HG02981 (cell line): Measurements from ENCODE around the gene TRIM38.
"Not testable (repeated sequence)": the region's sequence is repeated elsewhere in the genome, so short reads cannot be mapped to it uniquely, and the experiment has no call there.

ENCODE experiments used
- ATAC-seq: cut with Tn5 transposase; IDR thresholded peaks from one replicate; pipeline ENCODE4 v1.9.1; 2021; ENCODE audit warnings: mild to moderate bottlenecking, moderate library complexity; ENCODE audit not compliant: unreplicated experiment

The TRIM38 gene

DNA sequence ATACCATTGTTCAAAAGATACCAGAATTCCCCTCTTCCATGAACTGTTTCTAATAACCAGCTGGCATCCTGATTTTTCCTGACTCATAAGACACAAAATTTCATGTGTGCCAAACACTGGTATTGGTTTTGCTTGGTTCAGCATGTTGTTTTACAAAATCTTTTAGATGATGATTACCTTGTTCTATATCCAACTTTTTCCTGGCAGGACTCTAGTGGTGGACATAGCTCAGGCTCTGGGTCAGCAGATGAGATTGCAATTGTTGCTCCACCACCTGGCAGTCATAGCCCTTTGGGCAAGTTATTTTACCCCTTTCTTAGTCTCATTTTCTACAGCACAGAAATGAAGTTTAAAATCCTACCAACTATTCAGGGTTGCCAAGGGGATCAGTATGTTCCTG, 6.2 kb downstream of the TRIM38 start:
- no peak for ATAC-seq

DNA sequence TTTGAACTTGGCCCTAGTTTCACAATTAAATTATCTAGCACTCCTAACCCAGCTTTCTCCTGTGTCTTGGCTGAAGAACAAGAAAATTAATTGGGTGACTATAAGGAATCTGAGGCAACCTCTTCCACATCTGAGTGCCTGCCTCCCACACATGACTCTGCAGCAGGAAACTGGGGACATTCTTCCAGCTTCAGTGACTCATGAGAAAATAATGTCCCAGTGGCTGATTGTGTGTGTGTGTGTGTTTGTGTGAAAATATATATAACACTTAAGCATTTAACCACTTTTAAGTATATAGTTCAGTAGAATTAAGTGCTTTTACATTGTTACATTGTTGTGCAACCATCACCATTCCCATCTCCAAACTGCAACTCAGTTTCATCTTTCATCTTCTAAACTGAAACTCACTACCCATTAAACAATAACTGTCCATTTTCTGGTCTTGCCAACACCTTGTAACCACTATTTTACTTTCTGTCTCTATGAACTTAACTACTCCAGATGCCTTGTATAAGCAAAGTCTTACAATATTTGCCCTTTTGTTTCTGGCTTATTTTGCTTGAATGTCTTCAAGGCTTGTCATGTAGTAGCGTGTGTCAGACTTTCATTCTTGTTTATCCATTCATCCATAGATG, 8.7 kb downstream of the TRIM38 start:
- no peak for ATAC-seq

DNA sequence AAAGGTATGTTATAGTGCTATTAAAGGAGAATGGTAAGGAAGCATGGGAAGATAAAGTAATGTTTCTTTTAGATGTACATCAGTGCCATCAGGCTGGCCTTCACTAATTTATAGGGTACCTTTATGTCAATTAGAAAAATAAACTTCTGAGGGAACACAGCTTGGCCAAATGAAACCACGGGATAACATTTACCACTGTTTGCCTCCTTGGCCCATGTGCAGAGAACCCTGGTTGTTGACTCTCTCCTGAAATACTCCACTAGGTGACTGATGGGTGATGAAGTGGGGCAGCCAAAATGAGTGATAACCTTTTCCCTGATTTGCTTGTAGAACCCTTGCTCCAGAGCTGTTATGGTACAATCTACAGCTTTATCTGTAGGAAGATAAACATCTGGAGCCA, 9.5 kb downstream of the TRIM38 start:
- ATAC-seq: no peak

DNA sequence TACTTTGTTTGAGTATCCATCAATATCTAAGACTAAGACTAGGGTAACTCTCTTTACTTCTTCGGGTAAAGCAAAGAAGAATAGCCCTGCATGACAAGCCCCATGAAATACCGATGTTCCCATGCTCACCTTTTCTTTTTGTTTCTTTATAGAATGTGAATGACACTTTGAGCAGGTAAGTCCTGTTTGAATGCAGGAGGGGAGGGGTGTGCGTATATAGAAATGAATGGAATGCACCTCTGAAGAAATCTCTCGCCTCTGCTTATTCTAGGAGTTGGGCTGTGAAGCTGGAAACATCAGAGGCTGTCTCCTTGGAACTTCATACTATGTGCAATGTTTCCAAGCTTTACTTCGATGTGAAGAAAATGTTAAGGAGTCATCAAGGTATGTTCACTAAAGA, 10.3 kb downstream of the TRIM38 start:
- ATAC-seq: no peak

DNA sequence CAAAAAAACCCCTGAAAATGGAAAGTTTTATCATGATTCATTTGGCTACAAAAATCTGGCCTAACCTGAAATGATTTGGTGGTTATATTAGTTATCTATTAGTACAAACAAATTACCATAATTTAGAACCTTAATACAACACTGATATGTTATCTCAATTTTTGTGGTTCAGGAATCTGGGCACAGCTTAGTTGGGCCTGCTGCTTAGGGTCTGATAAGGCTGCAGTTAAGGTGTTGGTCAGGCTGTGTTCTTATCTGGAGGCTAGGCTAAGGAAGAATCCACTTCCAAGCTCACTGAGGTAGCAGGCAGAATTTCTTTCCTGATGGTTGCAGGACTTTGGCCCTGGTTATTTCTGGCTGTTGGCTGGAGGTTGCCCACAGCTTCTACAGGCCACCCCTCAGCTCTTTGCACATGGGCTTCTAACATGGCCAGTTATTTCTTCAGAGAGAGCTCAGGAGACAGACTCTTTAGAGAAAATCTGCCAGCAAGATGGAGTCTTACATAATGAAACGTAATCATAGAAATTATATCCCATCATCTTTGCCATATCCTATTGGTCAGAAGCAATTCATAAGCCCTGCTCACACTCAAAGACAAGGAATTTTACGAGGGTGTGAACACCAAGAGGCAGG, 11.4 kb downstream of the TRIM38 start:
- no peak for ATAC-seq

DNA sequence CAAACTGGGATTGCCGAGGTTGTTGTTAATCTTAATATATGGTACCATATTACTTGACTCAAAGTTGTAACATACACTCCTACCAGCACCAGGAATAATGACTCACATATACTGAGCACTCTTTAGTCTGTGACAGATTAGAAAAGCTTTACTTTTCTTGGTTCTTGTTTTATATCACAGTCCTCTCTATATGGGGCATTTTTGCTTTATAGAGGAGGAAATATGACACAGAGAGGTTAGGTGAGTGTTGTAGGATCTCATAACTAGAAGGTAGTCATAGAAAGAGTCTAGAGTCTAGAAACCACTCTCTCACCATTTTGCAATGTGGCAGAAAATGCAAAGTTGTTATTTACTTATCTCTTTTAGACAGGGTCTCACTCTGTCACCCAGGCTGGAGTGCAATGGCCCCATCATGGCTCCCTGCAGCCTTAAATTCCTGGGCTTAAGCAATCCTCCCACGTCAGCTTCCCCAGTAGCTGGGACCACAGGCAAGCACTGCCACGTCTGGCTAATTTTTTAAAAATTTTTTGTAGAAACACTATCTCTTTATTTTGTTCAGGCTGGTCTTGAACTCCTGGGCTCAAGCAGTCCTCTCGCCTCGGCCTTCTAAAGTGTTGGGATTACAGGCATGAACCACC, 13.4 kb downstream of the TRIM38 start:
- ATAC-seq: no peak

DNA sequence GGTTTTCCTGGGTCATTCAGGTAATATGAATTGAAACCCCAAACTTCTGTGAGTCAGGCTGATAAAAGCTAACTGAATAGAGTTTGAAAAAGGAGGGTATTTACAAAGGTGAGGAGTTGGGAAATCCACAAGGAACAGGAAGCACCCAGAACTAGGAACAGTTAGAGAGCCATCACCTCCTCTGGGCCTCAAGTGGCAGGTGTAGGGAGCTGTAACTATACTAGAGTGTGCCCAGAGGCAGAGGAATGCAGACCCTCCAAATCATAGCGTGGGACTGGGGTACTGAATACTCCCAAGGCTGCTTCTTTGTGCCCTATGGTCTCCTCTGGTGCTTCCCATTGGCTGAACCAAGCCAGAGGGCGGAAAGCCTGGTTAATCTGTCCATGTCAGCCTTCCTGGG, 18.3 kb downstream of the TRIM38 start:
- no peak for ATAC-seq

DNA sequence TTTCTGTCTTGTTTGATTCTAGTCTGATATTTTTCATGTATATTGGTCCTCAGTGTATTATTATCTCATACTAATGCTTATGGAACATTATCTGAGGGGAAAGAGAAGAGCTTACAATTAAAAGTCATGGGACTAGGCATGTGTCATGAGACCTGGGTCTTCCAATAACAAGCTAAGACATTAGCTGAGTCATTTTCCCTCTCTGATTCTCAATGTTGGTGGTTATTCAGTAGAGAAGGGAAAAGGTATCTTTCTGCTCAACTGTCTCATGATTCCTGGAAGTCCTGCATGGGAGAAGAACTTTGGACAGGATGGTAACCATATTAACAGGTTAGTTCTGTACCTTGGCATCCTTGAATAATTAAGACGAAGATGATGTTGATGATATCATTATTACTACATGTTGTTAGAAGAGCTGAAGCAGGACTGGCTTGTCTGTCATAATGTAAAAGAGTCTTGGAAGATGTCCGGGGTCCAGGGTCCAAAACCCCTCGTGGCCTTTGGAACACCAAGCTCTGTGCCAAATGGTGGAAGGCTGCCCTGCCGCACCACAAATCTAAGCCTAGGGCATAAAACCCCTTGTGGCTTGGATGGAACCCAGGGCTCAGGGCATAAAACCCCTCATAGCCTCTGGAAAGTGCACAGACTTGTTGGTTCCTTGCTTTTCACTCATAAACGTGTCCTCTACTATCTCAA, 19.1 kb downstream of the TRIM38 start:
- ATAC-seq: no peak

DNA sequence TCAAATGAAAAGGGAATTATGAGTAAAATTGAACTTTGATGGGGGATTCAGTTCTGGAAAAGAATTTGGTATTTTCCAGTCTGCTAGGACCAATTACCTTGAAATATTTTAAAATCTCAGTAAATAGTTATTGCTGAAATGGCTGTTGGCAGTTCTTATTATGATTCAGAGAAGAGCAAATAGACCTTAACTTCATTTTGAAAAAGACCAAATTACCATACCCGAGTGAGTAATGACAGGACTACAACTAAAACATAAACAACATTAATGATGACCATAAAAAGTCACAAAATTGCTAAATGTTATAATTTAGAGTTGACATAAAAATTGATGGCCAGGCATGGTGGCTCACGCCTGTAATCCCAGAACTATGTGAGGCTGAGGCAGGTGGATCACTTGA, 21.7 kb downstream of the TRIM38 start:
- no peak for ATAC-seq

DNA sequence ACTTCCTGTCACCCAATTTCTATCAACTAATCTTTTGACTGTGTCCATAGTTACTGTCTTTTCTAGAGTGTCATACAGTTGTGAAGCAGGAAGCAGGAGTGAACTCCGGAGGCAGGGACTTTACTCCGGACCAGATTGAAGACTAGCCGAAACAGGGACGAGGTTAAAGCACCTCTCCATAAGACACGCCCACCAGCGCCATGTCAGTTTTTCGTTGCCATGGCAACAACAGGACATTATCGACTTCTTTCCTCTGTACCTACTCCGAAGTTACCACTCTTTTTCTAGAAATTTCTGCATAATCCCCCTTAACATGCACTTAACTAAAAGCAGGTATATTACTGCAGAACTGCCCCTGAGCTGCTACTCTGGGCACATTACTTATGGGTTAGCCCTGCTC, 25.2 kb downstream of the TRIM38 start:
- no peak for ATAC-seq

DNA sequence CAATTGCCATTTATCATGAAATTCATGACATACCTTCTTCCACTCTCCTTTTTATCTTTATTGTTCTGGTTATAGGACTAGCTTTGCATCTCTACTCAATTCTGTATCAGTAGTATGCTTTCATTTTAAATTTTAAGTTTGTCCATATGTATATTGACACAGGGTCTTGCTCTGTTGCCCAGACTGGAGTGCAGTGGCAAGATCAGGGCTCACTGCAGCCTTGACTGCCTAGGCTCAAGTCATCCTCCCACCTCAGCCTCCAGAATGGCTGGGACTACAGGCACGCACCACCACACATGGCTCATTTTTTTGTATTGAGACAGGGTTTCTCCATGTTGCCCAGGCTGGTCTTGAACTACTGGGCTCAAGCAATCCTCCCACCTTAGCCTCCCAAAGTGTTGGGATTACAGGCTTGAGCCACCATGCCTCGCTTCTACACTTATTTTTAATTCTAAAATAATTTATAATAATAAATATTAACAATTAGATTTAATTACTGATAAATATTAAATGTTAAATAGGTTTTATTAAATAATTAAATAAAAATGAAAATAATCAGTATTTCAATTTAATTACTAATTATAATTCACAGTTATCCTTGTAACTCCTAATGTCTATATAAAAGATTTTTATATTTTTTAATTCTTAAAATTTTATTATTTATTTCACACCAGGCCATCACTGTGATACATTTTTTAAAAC, 27.7 kb downstream of the TRIM38 start:
- no peak for ATAC-seq

DNA sequence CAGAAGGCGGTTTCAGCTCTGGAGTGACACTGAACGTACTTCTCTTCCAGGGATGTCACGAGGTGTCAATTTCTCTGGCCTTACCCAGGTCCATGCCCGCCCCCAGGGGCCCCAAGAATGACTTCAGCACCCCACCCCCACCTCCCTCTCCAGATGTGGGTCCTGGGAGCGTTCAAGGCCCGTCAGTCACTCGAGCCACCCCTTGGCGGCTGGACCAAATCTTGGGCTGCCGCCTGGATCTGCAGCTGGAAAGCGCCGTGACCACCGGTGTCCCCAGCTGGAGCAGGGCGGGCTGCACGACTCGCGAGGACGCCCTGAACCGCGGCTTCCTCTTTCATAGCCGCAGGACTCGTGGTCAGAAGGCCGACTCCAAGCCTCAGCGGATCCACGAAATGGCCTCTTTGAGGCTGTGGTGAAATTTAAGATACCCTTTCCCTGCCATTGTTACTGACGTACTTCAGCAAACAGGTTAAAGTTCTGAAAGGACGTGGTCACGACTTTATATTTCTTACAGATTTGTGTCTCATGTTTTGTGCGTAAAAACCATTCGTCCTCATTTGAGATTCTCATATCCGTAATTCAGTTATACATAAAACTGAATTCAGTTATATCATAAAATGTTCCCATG, 29.3 kb downstream of the TRIM38 start:
- peak; percentile 36 for ATAC-seq

DNA sequence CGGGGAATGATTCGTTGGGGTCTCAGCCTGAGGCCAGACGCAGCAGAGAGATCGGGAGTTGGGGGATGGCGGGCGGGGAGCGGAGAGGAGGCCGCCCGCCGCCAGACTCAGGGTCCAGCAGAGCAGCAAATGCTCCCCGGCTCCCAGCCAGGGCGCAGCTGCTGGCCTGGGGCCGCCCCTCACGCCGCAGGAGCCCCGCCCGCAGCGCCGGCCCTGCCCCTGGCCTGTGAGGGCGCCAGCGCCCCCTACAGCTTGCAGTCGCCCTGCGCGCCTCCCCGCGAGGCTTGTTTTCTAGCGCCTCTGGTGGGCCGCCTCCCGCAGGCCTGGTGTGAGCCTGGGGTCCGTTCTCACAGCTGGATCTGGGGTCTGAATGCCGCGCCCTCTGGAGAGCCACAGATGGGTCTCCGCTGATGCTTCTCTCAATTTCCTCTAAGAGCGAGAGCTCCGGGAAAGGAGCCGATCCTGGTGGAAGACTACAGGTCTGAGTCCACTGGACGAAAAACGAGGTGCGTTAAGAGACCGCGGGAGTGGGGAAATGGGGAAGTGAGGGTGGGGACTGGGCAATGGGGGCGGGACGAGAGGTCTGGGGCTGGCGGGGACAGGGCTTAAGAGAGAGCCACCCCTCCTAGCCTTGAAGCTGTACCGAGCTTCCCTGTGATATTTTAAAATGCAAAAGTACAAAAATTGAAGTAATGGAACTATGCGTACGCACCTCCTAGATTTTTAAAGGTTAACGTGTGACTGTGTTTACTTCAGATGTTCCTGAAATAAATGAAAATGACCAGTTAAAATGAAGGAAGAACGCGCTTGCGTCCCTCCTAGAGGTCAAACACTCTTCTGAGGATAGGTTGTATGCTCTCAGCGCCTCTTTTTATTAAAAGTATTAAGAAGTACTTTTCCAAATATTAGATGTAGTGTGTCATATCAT, 30.1 kb downstream of the TRIM38 start:
- peak; percentile 87 for ATAC-seq

DNA sequence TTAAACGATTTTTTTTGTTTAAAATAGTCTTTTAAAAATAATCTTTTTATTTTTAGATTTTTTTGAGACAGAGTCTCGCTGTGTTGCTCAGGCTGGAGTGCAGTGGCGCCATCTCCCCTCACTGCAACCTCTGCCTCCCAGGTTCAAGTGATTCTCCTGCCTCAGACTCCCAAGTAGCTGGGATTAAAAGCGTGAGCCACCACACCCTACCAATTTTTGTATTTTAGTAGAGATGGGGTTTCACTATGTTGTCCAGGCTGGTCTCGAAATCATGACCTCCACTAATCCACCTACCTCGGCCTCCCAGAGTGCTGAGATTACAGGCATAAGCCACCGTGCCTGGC, 30.7 kb downstream of the TRIM38 start:
- ATAC-seq: not testable (repeated sequence)

DNA sequence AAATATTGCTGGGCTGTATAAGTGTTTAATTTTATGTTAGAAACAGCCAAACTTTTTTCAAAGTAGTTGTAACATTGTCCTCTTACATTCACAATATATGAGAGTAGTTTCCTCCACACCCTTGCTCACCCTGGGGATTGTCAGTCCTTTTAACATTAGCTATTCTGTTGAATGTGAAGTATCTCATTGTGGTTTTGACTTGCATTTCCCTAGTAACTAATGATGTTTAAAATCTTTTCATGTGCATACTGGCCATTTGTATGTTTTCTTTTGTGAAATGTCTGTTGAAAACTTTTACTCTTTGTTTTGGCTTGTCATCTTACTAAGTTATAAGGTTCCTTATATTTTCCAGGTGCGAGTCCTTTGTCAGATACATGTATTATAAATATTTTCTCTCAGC, 32.9 kb downstream of the TRIM38 start:
- no peak for ATAC-seq

DNA sequence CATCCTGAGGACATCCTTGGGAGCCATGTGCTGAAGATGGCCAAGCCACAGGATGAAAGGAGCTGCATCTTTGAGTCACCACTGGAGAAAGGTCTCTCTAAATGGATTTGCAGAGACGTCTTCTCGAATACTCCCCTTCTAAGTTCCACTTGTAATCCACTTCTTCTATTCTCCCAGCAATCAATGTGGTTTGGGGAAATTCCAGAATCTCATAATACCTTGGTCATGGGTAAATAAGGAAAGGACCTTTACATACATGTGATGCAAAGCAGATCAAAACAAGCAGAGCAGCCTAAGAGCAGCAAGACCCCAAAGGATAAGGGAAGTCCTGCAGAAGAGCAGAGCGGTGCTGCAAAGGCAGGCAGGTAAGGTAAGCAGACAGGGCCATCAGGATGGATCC, 35.3 kb downstream of the TRIM38 start:
- no peak for ATAC-seq

DNA sequence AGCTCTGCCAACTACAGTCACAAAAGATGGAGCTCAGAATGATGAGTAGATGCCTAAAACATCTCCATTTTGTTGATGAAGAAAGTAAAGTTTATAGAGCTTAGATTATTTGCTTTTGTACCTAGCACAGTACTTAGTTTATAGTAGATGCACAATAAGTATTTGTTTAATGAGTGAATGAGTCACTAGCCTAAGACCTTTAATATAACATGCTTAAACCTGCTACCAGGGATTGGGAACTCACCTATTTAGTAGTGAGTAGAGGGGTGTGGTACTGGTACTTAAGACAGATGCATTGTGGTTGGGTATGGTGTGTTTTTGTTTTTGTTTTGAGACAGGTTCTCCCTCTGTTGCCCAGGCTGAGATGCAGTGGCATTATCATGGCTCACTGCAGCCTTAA, 35.8 kb downstream of the TRIM38 start:
- ATAC-seq: no peak

DNA sequence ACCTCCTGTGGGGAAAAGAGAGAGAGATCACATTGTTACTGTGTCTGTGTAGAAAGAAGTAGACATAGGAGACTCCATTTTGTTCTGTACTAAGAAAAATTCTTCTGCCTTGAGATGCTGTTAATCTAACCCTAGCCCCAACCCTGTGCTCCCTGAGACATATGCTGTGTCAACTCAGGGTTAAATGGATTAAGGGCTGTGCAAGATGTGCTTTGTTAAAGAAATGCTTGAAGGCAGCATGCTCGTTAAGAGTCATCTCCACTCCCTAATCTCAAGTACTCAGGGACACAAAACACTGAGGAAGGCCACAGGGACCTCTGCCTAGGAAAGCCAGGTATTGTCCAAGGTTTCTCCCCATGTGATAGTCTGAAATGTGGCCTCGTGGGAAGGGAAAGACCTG, 36.6 kb downstream of the TRIM38 start:
- not testable (repeated sequence) for ATAC-seq

DNA sequence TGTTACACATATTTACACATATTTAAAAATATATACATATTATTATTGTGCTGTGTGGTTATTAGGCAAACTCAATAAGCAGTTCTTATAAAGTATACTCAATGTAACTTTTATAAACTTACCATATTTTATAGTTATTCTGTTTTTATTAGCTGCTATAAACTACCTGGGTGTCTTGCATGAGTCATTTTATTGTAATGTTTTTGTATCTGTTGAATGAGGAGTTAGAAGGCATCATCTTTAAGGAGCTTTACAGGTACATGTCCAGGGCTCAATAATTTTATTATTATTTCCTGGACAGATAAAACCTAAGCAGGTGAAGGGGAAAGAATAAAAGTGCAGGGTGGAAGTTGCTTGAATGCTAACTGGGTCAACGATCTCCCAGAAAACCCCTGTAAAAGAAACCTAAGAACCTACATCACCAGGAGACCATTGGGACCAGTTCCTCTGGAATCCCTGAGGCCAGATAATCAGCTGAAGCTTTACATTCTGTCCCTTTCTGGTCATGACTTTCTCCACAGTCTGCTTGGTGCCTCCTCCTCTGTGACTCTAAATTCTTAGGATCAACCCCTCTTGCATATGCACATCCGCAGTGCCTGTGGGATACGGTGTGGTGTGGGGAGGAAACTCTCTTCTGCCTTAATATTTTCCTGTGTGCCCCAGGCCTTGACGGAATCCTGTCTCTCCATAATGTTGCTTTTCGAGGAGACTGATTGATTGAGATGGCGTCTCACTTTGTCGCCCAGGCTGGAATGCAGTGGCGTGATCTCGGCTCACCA, 38.0 kb downstream of the TRIM38 start:
- ATAC-seq: no peak
